Measurements from ENCODE around the gene RPN2.

RPN2 gene

DNA sequence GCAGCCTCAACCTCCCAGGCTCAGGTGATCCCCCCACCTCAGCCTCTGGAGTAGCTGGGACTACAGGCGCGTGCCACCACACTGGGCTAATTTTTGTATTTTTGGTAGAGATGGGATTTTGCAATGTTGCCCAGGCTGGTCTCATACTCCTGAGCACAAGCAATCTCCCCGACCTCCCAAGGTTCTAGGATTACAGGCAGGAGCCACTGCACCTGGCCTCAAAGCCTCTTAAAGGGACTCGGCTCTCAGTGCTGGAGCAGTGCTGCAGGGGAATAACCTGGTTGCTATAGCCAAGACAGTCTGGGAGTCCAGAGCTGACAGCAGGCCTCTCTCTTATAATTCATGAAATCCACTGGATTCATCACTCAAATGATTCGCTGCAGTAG, 65.4 kb downstream of the RPN2 start:
- no peak for DNase-seq

- no peak for DNase-seq
Observed at GRCh38 chr20:37245216-37246150, 66.4 kb downstream of the RPN2 start.

GRCh38 chr20:37246736-37247135, 67.6 kb downstream of the RPN2 start:
- DNase-seq = no peak

GRCh38 chr20:37247547-37247946, 68.4 kb downstream of the RPN2 start:
- DNase-seq = no peak

DNA sequence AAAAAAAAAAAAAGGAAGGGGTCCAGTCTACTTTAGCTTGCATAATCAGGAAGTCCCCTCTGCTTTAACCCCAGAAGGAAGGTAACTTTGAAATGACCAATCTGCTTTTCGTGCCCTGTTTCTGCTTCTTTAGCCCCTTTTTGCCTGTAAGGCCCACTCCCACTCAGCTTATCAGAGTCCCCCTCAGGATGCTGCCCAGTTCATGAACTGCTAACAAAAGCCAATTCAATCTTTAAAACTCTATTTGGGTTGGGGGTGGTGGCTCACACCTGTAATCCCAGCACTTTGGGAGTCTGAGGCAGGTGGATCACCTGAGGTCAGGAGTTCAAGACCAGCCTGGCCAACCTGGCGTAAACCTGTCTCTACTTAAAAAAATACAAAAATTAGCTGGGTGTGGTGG, 70.2 kb downstream of the RPN2 start:
- no peak for DNase-seq

GRCh38 chr20:37251825-37252477, 72.8 kb downstream of the RPN2 start:
- DNase-seq = no peak

- DNase-seq = no peak
Observed at GRCh38 chr20:37253087-37253486, 74.0 kb downstream of the RPN2 start.

DNA sequence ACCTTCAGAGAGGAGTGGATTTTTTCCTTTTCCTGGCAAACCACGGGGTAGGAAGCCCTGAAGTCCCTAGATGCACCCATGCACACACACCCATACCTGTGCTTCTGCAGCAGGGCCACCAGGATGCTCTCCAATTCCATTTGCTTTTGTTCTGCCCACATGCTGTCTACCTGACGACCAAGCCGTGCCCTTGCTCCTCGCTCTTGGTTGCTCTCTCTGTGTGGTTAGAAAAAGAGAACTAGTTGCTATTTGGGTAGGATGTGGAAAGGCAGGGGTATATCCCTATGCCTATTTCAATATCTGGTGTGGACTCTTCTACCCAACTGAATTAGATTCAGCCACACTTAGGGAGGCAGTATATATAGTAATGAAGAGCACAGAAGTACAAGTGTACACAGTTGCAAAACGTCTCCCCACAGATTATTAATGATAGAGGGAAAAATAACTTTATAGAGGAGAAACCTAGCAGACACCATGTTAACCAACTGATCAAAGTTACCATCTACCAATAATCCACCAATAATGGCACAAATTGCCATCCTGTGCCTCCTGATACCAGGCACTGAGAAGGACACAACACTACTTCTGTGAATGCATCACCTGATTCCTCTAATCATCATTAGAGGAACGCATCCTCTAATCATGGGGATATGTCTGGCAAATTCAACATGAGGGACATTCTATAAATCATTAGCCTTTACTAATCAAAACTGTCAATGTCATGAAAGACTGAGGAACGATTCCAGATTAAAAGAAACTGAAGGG, 75.2 kb downstream of the RPN2 start:
- DNase-seq = no peak

DNA sequence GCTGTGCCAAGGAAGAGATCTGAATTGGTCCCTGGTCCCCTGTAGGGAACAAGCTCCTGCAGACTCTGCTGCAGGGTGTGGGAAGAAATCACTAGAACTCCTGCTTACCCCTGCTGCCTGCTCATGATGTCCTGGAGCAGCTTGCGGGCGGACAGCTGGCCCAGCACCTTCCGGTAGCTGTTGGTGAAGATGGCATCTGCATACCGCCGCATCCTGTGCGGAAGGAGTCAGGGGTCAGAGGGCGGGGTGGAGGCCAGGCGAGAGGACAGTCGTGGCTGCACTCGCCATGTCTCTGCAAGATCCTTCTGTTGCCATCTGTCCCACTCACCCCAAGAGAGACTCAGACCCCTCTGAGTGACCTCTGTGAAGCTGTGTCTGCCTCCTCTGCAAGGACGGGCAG, 77.2 kb downstream of the RPN2 start:
- DNase-seq = no peak

DNA sequence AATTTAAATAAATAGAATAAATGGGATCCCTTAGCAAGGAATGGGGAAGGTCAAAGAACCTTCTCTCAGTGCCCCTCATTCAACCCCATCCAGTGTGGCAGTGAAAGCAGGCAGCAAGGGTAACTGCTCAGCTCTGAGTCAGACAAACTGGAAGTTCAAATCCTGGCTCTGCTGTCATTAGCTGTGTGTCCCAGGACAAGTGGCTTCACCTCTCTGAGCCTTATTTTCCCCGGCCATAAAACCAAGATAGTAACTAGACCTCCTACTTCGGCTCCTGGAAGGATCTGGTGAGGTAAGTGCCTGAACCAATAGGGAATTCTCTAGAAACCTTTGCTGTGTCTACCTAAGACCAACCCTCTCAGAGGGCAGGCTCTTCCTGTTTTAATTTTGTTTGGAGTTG, 78.4 kb downstream of the RPN2 start:
- DNase-seq = no peak

DNA sequence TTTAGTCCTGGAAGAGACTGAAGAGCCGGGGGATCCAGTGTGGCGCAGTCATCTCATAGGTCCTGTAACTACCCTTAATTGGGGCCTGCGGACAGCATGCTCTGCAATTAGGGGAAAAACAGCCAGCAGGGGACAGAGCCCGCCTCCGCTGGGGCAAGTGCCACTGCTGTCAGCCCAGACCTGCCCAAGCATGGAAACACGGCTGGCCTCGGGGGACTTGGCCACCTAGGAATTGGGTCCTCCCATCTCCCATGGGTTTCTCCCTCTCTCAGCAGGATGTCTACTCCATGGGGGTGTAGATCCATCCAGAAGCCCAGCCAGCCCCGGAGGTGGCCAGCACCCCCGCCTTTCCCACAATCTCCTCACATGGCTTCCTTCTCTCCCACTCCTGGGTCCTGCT, 78.9 kb downstream of the RPN2 start:
- no peak for DNase-seq

GRCh38 chr20:37259031-37259430, 79.9 kb downstream of the RPN2 start:
- DNase-seq = no peak

DNA sequence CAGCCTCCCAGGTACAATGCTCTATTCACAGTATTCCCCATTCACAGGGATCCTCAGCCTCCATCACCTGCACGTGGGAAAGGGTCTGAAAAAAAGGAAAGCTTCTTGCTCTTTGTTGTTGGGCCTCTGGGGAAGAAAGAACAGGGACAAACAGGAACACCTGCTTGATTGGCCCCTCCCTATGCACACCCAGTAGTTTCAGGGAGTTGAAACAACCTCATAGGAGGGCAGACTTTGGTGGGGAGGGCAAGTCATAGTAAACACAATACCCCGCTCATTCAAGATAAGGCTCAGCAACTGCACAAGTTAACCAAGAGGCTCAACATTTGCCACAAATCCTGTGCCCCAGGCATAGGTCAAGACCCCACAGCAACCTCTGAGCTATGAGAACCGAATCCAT, 80.7 kb downstream of the RPN2 start:
- DNase-seq = no peak

DNA sequence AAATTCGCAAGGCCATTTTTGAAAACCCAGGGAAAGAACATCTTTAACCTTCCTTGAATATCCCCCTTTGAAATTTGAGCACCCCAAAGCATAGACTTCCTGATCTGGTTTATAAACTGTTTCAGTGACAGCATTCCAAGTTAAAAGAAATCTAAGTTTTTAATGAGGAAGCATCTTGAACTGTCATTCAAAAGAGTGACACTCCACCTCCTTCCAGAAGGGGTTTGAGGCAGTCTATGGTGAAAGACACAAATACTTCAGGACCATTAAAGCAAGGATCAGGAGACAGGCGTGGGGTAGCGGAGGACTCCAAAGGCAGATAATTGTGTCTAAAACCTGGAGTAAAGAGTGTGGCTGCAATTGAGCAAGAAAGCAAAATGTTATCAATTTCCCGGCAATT, 81.8 kb downstream of the RPN2 start:
- DNase-seq = no peak

DNA sequence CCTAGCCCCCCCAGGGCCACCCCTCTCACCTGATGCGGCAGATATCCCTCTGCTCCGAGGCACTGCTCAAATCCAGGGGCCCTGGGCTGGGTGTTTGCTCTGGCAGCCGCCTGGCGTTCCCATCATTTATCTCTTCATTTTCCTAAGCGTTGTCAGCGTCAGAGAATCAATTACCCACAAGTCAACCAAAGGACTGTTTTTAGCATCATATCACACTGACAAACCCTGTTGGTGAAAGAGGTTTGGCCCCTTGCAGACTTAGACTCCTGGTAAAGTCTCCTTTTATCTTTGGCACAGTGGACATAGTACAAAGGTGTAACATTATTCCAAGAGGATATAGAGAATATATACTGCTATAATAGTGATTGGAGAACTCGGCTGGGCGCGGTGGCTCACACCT, 82.6 kb downstream of the RPN2 start, which contains the start of gene GHRH:
Gene GHRH, minus strand, starts transcription at position 101 of the 400 bp plus-strand sequence. CDS start 4,925 bp downstream, outside the sequence.
- DNase-seq = no peak

GRCh38 chr20:37262505-37262904, 83.4 kb downstream of the RPN2 start:
- no peak for DNase-seq

- DNase-seq = no peak
Observed at GRCh38 chr20:37263686-37264085, 84.6 kb downstream of the RPN2 start.

- DNase-seq = no peak
Observed at GRCh38 chr20:37265152-37265551, 86.0 kb downstream of the RPN2 start.

DNA sequence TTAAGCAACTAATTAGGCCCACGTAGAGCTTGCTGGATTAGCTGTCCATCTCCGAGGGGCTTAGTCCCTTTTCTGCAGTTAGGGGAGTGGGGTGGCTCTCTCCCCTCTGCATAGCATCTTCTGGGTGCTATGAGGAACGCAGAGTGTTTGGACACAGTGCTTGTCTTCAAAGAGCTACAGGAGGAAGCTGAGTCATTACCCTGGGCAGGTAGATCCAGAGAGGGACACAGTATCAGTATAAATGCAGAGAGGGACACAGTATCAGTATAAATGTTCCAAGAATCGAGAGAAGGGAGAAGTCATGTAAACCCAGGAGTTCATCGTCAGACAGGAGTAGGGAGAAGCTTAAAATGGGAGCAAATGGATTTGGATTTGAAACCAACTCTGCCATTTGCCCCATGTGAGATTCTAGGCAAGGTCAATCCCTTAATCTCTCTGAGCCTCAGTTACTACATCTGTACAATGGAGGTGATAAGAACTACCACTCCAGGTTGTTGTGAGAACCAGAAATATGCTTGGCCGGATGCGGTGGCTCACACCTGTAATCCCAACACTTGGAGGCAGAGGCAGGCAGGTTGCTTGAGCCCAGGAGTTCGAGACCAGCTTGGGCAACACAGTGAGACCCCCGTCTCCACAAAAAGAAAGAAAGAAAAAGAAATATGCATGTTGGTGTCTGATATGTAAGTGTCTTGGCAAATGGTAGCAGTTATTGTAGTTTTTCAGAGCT, 88.0 kb downstream of the RPN2 start:
- no peak for DNase-seq

DNA sequence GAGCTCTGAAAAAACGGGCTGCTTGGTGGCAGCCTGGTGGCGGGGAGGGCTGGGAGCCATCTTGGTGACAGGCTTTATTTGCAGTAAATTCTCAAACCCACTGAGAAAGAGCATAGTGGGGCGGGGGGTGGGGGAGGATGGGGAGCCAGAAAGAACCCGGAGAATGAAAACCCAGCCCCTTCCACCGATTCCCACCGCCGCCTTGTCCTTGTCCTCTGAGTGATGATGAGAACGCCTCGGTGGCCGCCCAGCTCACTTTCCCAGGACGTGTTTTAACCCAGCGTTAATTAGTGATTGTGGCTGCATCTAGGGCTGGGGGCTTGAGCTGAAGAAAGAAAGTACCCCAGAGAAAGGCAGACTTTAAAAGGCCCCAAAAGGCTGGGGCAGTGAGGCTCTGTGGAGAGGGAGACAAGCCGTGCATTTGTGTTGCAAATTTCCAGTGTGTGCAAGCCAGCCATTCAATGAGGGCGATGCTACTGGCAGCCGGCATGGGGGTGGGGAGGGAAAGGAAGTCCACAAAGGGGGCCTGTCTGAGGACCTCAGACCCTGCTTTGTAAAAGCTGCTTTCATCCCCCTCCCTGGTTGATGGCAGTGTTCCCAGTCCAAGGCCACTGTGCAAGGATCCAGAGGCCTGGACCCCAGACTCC, 88.7 kb downstream of the RPN2 start:
- no peak for DNase-seq

- DNase-seq = no peak
Observed at GRCh38 chr20:37270576-37271420, 91.7 kb downstream of the RPN2 start.
